ENCODE data around the gene NUP37.

- TF ChIP-seq CTCF (IDR thresholded peaks at IDR 0.05), result peak in 3 of 12 donors; percentile 11 to 24 (median 21)
- peak in 1 of 2 donors; percentile 65 for TF ChIP-seq POLR2A (IDR thresholded peaks at IDR 0.05)
Observed at GRCh38 chr12:102119674-102120563, at the start of gene NUP37, which contains the start of gene PARPBP.
